Glomerular visceral epithelial cell (primary cell): ENCODE results near the gene ADAMTS7.
A peak's percentile ranks its signal among the peaks of the same experiment; 100 is the strongest.
"Not testable (repeated sequence)": the region's sequence is repeated elsewhere in the genome, so short reads cannot be mapped to it uniquely, and the experiment has no call there.

ENCODE experiments used
- DNase-seq: peaks from one replicate; pipeline ENCODE4 v3.0.0-alpha.2; 2016; ENCODE audit errors: extremely low spot score

The ADAMTS7 gene

GRCh38 chr15:78811124-78811824 lies at the start of gene ADAMTS7:
Gene ADAMTS7 (minus strand): TSS chr15:78811464. CDS start chr15:78811220, 244 bp downstream.
- peak; percentile 87 for DNase-seq

- peak; percentile 90 for DNase-seq
These were observed 48.9 kb upstream of the ADAMTS7 start for GRCh38 chr15:78859971-78860719.

GRCh38 chr15:78855746-78856145 lies 44.5 kb upstream of the ADAMTS7 start:
- no peak for DNase-seq

GRCh38 chr15:78854833-78855372 lies 43.6 kb upstream of the ADAMTS7 start:
- no peak for DNase-seq

GRCh38 chr15:78853500-78853899 lies 42.2 kb upstream of the ADAMTS7 start:
- DNase-seq = no peak

- DNase-seq = no peak
These were observed 39.9 kb upstream of the ADAMTS7 start for GRCh38 chr15:78850941-78851755.

- DNase-seq = no peak
These were observed 39.1 kb upstream of the ADAMTS7 start for GRCh38 chr15:78850352-78850751.

GRCh38 chr15:78847387-78847906 lies 36.2 kb upstream of the ADAMTS7 start:
- not testable (repeated sequence) for DNase-seq

GRCh38 chr15:78846906-78847305 lies 35.6 kb upstream of the ADAMTS7 start:
- not testable (repeated sequence) for DNase-seq

GRCh38 chr15:78842519-78842918 lies 31.3 kb upstream of the ADAMTS7 start:
- no peak for DNase-seq

- no peak for DNase-seq
These were observed 30.6 kb upstream of the ADAMTS7 start for GRCh38 chr15:78841891-78842290.

- DNase-seq = no peak
These were observed 30.1 kb upstream of the ADAMTS7 start for GRCh38 chr15:78841376-78841706.

- DNase-seq = peak; percentile 9
These were observed 29.6 kb upstream of the ADAMTS7 start for GRCh38 chr15:78840661-78841375.

- not testable (repeated sequence) for DNase-seq
These were observed 27.9 kb upstream of the ADAMTS7 start for GRCh38 chr15:78839151-78839550.

GRCh38 chr15:78838489-78838888 lies 27.2 kb upstream of the ADAMTS7 start:
- DNase-seq = no peak

- DNase-seq = no peak
These were observed 26.3 kb upstream of the ADAMTS7 start for GRCh38 chr15:78837543-78837942.

GRCh38 chr15:78837131-78837530 lies 25.9 kb upstream of the ADAMTS7 start:
- no peak for DNase-seq

- no peak for DNase-seq
These were observed 25.1 kb upstream of the ADAMTS7 start for GRCh38 chr15:78836333-78836732.

- DNase-seq = no peak
These were observed 20.3 kb upstream of the ADAMTS7 start for GRCh38 chr15:78831229-78832207.
